HepG2 (cell line): ENCODE measurements around the gene TEX19. TPM values are rescaled to one million over a fixed set of nuclear protein-coding genes. Genes with fewer than 3 reads are reported as not detected.

Experiments used
- AKNA ChIP-seq: sonication (generic); formaldehyde crosslinking; IDR thresholded peaks from 2 replicates; pipeline ENCODE4 v1.4.0; 2020; ENCODE audit warnings: missing genetic modification reagents, borderline replicate concordance
- ATF3 ChIP-seq: sonication (generic); formaldehyde crosslinking; IDR thresholded peaks from 2 replicates; pipeline ENCODE4 v1.4.0; 2020; ENCODE audit warnings: missing genetic modification reagents
- BCLAF1 ChIP-seq: fragments of 450-650 bp; IDR thresholded peaks from 2 replicates; pipeline ENCODE4 v1.6.1; 2017; ENCODE audit warnings: mild to moderate bottlenecking
- MTF2 ChIP-seq: sonication (generic); formaldehyde crosslinking; IDR thresholded peaks from 2 replicates; pipeline ENCODE4 v1.5.0; 2020; ENCODE audit warnings: missing genetic modification reagents, borderline replicate concordance
- NFATC3 ChIP-seq: sonication (generic); formaldehyde crosslinking; IDR thresholded peaks from 2 replicates; pipeline ENCODE4 v1.5.1; 2020; ENCODE audit warnings: mild to moderate bottlenecking, missing genetic modification reagents
- ZNF264 ChIP-seq: sonication (generic); formaldehyde crosslinking; IDR thresholded peaks from 2 replicates; pipeline ENCODE4 v1.4.0; 2020; ENCODE audit warnings: missing genetic modification reagents
- ZNF354B ChIP-seq: sonication (generic); formaldehyde crosslinking; IDR thresholded peaks from 2 replicates; pipeline ENCODE4 v1.8.0; 2022; ENCODE audit warnings: mild to moderate bottlenecking, missing genetic modification reagents
- ZNF546 ChIP-seq: sonication (generic); formaldehyde crosslinking; conservative IDR thresholded peaks from 2 replicates; pipeline ENCODE4 v1.8.1; 2023; ENCODE audit warnings: mild to moderate bottlenecking, missing genetic modification reagents
- ZNF766 ChIP-seq: sonication (generic); formaldehyde crosslinking; IDR thresholded peaks from 2 replicates; pipeline ENCODE4 v1.5.0; 2020; ENCODE audit warnings: missing genetic modification reagents, borderline replicate concordance
- ZNF768 ChIP-seq: sonication (generic); formaldehyde crosslinking; IDR thresholded peaks from 2 replicates; pipeline ENCODE4 v1.4.0; 2020; ENCODE audit warnings: missing genetic modification reagents
- ZNF780A ChIP-seq: sonication (generic); formaldehyde crosslinking; IDR thresholded peaks from 2 replicates; pipeline ENCODE4 v1.8.0; 2022; ENCODE audit warnings: mild to moderate bottlenecking, missing genetic modification reagents, moderate library complexity
- ZSCAN21 ChIP-seq: sonication (generic); formaldehyde crosslinking; IDR thresholded peaks from 2 replicates; pipeline ENCODE4 v1.8.0; 2022; ENCODE audit warnings: mild to moderate bottlenecking, missing genetic modification reagents, moderate library complexity, borderline replicate concordance
- polyA plus RNA-seq, 8 experiments: library from polyadenylated mRNA; depleted of rRNA in 3 of 8; stranded (reverse) in 7 of 8; unstranded in 1 of 8; fragments of >200 nt; fragmentation: Illumina TruSeq in 4 of 8; extraction: Trizol in 4 of 8; gene quantifications; 2 replicates each; pipeline versions ENCODE4 v1.2.1 to v1.2.3, GENCODE V29; 2011 to 2016; ENCODE audit warnings: low read depth in 4 of 8, missing spikeins in 1 of 8, mixed read lengths in 1 of 8; ENCODE audit not compliant: insufficient read depth in 1 of 8
- total RNA-seq, 5 experiments: library from RNA; depleted of rRNA; stranded (reverse); fragments of >200 nt; fragmentation: Illumina TruSeq; extraction: Trizol; gene quantifications; 2 replicates each; pipeline ENCODE4 v1.2.3, GENCODE V29; 2016; ENCODE audit warnings: low read depth in 1 of 5
- TF ChIP-seq, protein P1 (sequence below): sonication (generic); formaldehyde crosslinking; conservative IDR thresholded peaks from 2 replicates; pipeline ENCODE4 v1.8.1; 2023; ENCODE audit warnings: missing genetic modification reagents
- TF ChIP-seq, protein P2 (sequence below): sonication (generic); formaldehyde crosslinking; IDR thresholded peaks from 2 replicates; pipeline ENCODE4 v1.9.0; 2021; ENCODE audit warnings: missing genetic modification reagents, borderline replicate concordance
- TF ChIP-seq, protein P3 (sequence below): sonication (generic); formaldehyde crosslinking; IDR thresholded peaks from 2 replicates; pipeline ENCODE4 v1.5.0; 2020; ENCODE audit warnings: missing genetic modification reagents

The TEX19 gene
- total and polyA plus RNA-seq, 2 of the 13 experiments (the other 11 are each of a cell fraction or from before 2014, with no cell fraction given), result 1.3 to 6.0 TPM

- TF ChIP-seq, protein P1, sequence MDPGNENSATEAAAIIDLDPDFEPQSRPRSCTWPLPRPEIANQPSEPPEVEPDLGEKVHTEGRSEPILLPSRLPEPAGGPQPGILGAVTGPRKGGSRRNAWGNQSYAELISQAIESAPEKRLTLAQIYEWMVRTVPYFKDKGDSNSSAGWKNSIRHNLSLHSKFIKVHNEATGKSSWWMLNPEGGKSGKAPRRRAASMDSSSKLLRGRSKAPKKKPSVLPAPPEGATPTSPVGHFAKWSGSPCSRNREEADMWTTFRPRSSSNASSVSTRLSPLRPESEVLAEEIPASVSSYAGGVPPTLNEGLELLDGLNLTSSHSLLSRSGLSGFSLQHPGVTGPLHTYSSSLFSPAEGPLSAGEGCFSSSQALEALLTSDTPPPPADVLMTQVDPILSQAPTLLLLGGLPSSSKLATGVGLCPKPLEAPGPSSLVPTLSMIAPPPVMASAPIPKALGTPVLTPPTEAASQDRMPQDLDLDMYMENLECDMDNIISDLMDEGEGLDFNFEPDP (CRISPR knock-in tag), result no peak
- TF ChIP-seq BCLAF1 (no peak), ZNF768 (CRISPR knock-in tag) (peak; percentile 23), ZNF780A (CRISPR knock-in tag) (no peak), NFATC3 (CRISPR knock-in tag) (no peak), ZNF264 (no peak), ZSCAN21 (CRISPR knock-in tag) (no peak), ZNF354B (CRISPR knock-in tag) (no peak), MTF2 (CRISPR knock-in tag) (no peak), ATF3 (no peak), ZNF546 (CRISPR knock-in tag) (no peak), ZNF766 (CRISPR knock-in tag) (no peak), AKNA (no peak)
- TF ChIP-seq, protein P2, sequence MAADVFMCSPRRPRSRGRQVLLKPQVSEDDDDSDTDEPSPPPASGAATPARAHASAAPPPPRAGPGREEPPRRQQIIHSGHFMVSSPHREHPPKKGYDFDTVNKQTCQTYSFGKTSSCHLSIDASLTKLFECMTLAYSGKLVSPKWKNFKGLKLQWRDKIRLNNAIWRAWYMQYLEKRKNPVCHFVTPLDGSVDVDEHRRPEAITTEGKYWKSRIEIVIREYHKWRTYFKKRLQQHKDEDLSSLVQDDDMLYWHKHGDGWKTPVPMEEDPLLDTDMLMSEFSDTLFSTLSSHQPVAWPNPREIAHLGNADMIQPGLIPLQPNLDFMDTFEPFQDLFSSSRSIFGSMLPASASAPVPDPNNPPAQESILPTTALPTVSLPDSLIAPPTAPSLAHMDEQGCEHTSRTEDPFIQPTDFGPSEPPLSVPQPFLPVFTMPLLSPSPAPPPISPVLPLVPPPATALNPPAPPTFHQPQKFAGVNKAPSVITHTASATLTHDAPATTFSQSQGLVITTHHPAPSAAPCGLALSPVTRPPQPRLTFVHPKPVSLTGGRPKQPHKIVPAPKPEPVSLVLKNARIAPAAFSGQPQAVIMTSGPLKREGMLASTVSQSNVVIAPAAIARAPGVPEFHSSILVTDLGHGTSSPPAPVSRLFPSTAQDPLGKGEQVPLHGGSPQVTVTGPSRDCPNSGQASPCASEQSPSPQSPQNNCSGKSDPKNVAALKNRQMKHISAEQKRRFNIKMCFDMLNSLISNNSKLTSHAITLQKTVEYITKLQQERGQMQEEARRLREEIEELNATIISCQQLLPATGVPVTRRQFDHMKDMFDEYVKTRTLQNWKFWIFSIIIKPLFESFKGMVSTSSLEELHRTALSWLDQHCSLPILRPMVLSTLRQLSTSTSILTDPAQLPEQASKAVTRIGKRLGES (CRISPR knock-in tag), result no peak
- TF ChIP-seq, protein P3, sequence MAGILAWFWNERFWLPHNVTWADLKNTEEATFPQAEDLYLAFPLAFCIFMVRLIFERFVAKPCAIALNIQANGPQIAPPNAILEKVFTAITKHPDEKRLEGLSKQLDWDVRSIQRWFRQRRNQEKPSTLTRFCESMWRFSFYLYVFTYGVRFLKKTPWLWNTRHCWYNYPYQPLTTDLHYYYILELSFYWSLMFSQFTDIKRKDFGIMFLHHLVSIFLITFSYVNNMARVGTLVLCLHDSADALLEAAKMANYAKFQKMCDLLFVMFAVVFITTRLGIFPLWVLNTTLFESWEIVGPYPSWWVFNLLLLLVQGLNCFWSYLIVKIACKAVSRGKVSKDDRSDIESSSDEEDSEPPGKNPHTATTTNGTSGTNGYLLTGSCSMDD (CRISPR knock-in tag), result no peak
Measured at GRCh38 chr17:82320140-82320840, 38.8 kb upstream of the TEX19 start (continued).
